Neural progenitor cell (in vitro differentiated cells): ENCODE data around the gene PNPLA5.

Experiments used
- CTCF ChIP-seq: fragments of 200-600 bp; sonication (generic); IDR thresholded peaks from 2 replicates; pipeline ENCODE4 v1.5.1; 2017; ENCODE audit warnings: antibody characterized with exemption, mild to moderate bottlenecking
- EZH2 ChIP-seq: fragments of 200-600 bp; sonication (generic); IDR thresholded peaks from 2 replicates; pipeline ENCODE4 v1.6.1; 2017; ENCODE audit warnings: antibody characterized with exemption, mild to moderate bottlenecking, moderate library complexity

GRCh38 chr22:43928468-43928867 lies 36.7 kb upstream of the PNPLA5 start:
- TF ChIP-seq EZH2 (no peak), CTCF (no peak)
